Astrocyte (in vitro differentiated cells and primary cell): Measurements from ENCODE around the gene TRIM7. TPM values are rescaled to one million over a fixed set of nuclear protein-coding genes. Genes with fewer than 3 reads are reported as not detected.

Experiments
- DNase-seq: peaks from one replicate; pipeline ENCODE4 v3.0.0-alpha.2; 2010; ENCODE audit warnings: low read depth
- FAIRE-seq: peaks from 2 replicates; lab custom pipeline; 2011; peaks lifted over from hg19 to GRCh38; lab: Jason Lieb, UNC
- H2AFZ ChIP-seq: 2 replicates; pipeline ENCODE4 v1.6.0; 2012; ENCODE audit warnings: low read depth, low read length, inconsistent platforms
- H3K27ac ChIP-seq: 2 replicates; pipeline ENCODE4 v1.5.1; 2011; ENCODE audit warnings: low read depth, low read length, inconsistent platforms
- H3K27me3 ChIP-seq: 2 replicates; pipeline ENCODE4 v1.6.0; 2011; ENCODE audit warnings: low read length, inconsistent platforms; ENCODE audit not compliant: insufficient read depth
- H3K36me3 ChIP-seq: 2 replicates; pipeline ENCODE4 v1.5.1; 2011; ENCODE audit warnings: low read length, inconsistent platforms; ENCODE audit not compliant: insufficient read depth
- H3K4me1 ChIP-seq: 2 replicates; pipeline ENCODE4 v1.5.1; 2011; ENCODE audit warnings: low read length, inconsistent platforms; ENCODE audit not compliant: insufficient read depth
- H3K4me2 ChIP-seq: 2 replicates; pipeline ENCODE4 v1.6.0; 2012; ENCODE audit warnings: low read length, inconsistent platforms
- H3K4me3 ChIP-seq: 2 replicates; pipeline ENCODE4 v1.5.1; 2011; ENCODE audit warnings: low read depth, mild to moderate bottlenecking, low read length, inconsistent platforms; ENCODE audit not compliant: insufficient read depth
- H3K79me2 ChIP-seq: 2 replicates; pipeline ENCODE4 v1.6.0; 2012; ENCODE audit warnings: mild to moderate bottlenecking, low read length, inconsistent platforms; ENCODE audit not compliant: insufficient read depth
- H3K9ac ChIP-seq: 2 replicates; pipeline ENCODE4 v1.6.0; 2012; ENCODE audit warnings: mild to moderate bottlenecking, low read length, inconsistent platforms
- H3K9me3 ChIP-seq: 2 replicates; pipeline ENCODE4 v1.5.1; 2012; ENCODE audit warnings: low read depth, mild to moderate bottlenecking, low read length, inconsistent platforms; ENCODE audit not compliant: insufficient read depth
- H4K20me1 ChIP-seq: 2 replicates; pipeline ENCODE4 v1.6.0; 2012; ENCODE audit warnings: low read length, inconsistent platforms; ENCODE audit not compliant: insufficient read depth
- H3K27ac Mint-ChIP-seq: one replicate; pipeline ENCODE4 v1.8.0; 2021; ENCODE audit warnings: mild to moderate bottlenecking, mixed read lengths; ENCODE audit not compliant: unreplicated experiment
- H3K27me3 Mint-ChIP-seq: one replicate; pipeline ENCODE4 v1.8.0; 2021; ENCODE audit warnings: low read depth, mixed read lengths; ENCODE audit not compliant: unreplicated experiment
- H3K36me3 Mint-ChIP-seq: one replicate; pipeline ENCODE4 v1.8.0; 2021; ENCODE audit warnings: low read depth, mixed read lengths; ENCODE audit not compliant: unreplicated experiment
- H3K4me1 Mint-ChIP-seq: one replicate; pipeline ENCODE4 v1.8.0; 2021; ENCODE audit warnings: low read depth, mixed read lengths; ENCODE audit not compliant: unreplicated experiment
- H3K4me3 Mint-ChIP-seq: one replicate; pipeline ENCODE4 v1.8.0; 2021; ENCODE audit warnings: mild to moderate bottlenecking, moderate library complexity, mixed read lengths; ENCODE audit not compliant: unreplicated experiment
- H3K9me3 Mint-ChIP-seq: one replicate; pipeline ENCODE4 v1.8.0; 2021; ENCODE audit warnings: mild to moderate bottlenecking, mixed read lengths; ENCODE audit not compliant: unreplicated experiment
- CTCF ChIP-seq: IDR thresholded peaks from 2 replicates; pipeline ENCODE4 v1.5.1; 2011; ENCODE audit warnings: low read depth, mild to moderate bottlenecking, inconsistent platforms, low read length, moderate library complexity; ENCODE audit not compliant: insufficient read depth
- EZH2 ChIP-seq: IDR thresholded peaks from 2 replicates; pipeline ENCODE4 v1.6.1; 2012; ENCODE audit warnings: mild to moderate bottlenecking, low read length, inconsistent platforms; ENCODE audit not compliant: insufficient read depth
- total RNA-seq: library from RNA; stranded (reverse); gene quantifications from 2 replicates; pipeline ENCODE4 v1.2.1, GENCODE V29; 2021

TRIM7 gene
- total RNA-seq, 1 donor from 2014 or later, result 0.27 TPM

- TF ChIP-seq CTCF (no peak), EZH2 (no peak)
These were observed 19.4 kb downstream of the TRIM7 start for GRCh38 chr5:181185560-181185959.

GRCh38 chr5:181184845-181185216, 20.2 kb downstream of the TRIM7 start:
- Histone ChIP-seq H3K4me1 (peaks cover 4% of the 10 kb centered on the region), H4K20me1 (peaks cover 3% of the 10 kb centered on the region), H3K9ac (peak overlapping the region; percentile 64), H3K9me3 (no peaks in the 10 kb centered on the region), H3K27me3 (peaks cover 3% of the 10 kb centered on the region), H2AFZ (no peak overlapping the region), H3K79me2 (no peaks in the 10 kb centered on the region), H3K36me3 (no peaks in the 10 kb centered on the region), H3K4me2 (peak overlapping the region; percentile 85), H3K27ac (no peak overlapping the region), H3K4me3 (peak overlapping the region; percentile 63)
- DNase-seq (no peak), FAIRE-seq (no peak)
- Mint-ChIP-seq H3K27ac (no peak overlapping the region), H3K27me3 (no peaks in the 10 kb centered on the region), H3K4me3 (peak overlapping the region; percentile 88), H3K9me3 (peaks cover 2% of the 10 kb centered on the region), H3K4me1 (peaks cover 2% of the 10 kb centered on the region), H3K36me3 (no peaks in the 10 kb centered on the region)
- no peak for TF ChIP-seq CTCF
- no peak for TF ChIP-seq EZH2

More at GRCh38 chr5:181185560-181185959, 19.4 kb downstream of the TRIM7 start:
- no peaks in the 10 kb centered on the region for H3K27me3 Mint-ChIP-seq
- H3K9ac ChIP-seq, result no peak overlapping the region
- H3K36me3 Mint-ChIP-seq, result no peaks in the 10 kb centered on the region
- no peaks in the 10 kb centered on the region for H3K36me3 ChIP-seq
- no peak overlapping the region for H3K27ac ChIP-seq
- no peak overlapping the region for H2AFZ ChIP-seq
- no peaks in the 10 kb centered on the region for H3K9me3 ChIP-seq
- DNase-seq (no peak), FAIRE-seq (no peak)
- H3K4me1 ChIP-seq, result peaks cover 11% of the 10 kb centered on the region
- H3K4me3 Mint-ChIP-seq, result no peak overlapping the region
- H3K4me1 Mint-ChIP-seq, result peaks cover 2% of the 10 kb centered on the region
- peaks cover 3% of the 10 kb centered on the region for H4K20me1 ChIP-seq
- no peak overlapping the region for H3K4me3 ChIP-seq
- H3K9me3 Mint-ChIP-seq, result peaks cover 2% of the 10 kb centered on the region
- H3K4me2 ChIP-seq, result no peak overlapping the region
- no peaks in the 10 kb centered on the region for H3K79me2 ChIP-seq
- H3K27ac Mint-ChIP-seq, result no peak overlapping the region
- peaks cover under 1% of the 10 kb centered on the region for H3K27me3 ChIP-seq

- Histone ChIP-seq H3K4me1 (no peaks in the 10 kb centered on the region), H3K4me3 (no peak overlapping the region), H3K27me3 (peaks cover 3% of the 10 kb centered on the region), H3K9me3 (no peaks in the 10 kb centered on the region), H3K4me2 (no peak overlapping the region), H3K79me2 (no peaks in the 10 kb centered on the region), H2AFZ (no peak overlapping the region), H4K20me1 (no peaks in the 10 kb centered on the region), H3K9ac (no peak overlapping the region), H3K27ac (no peak overlapping the region), H3K36me3 (no peaks in the 10 kb centered on the region)
- H3K27me3 Mint-ChIP-seq, result no peaks in the 10 kb centered on the region
- peaks cover 2% of the 10 kb centered on the region for H3K4me1 Mint-ChIP-seq
- FAIRE-seq (no peak), DNase-seq (no peak)
- H3K9me3 Mint-ChIP-seq, result no peaks in the 10 kb centered on the region
- TF ChIP-seq EZH2 (no peak), CTCF (no peak)
- H3K27ac Mint-ChIP-seq, result no peak overlapping the region
- no peak overlapping the region for H3K4me3 Mint-ChIP-seq
- H3K36me3 Mint-ChIP-seq, result no peaks in the 10 kb centered on the region
These were observed 22.3 kb downstream of the TRIM7 start for GRCh38 chr5:181182651-181183050.
